ENCODE data around the gene XG. TPM values are rescaled to one million over a fixed set of nuclear protein-coding genes. Genes with fewer than 3 reads are reported as not detected.

XG gene
- total RNA-seq, 1 experiment from 2014 or later, result not detected

- H3K27ac ChIP-seq, result no peak overlapping the region
- TF ChIP-seq, protein P1, sequence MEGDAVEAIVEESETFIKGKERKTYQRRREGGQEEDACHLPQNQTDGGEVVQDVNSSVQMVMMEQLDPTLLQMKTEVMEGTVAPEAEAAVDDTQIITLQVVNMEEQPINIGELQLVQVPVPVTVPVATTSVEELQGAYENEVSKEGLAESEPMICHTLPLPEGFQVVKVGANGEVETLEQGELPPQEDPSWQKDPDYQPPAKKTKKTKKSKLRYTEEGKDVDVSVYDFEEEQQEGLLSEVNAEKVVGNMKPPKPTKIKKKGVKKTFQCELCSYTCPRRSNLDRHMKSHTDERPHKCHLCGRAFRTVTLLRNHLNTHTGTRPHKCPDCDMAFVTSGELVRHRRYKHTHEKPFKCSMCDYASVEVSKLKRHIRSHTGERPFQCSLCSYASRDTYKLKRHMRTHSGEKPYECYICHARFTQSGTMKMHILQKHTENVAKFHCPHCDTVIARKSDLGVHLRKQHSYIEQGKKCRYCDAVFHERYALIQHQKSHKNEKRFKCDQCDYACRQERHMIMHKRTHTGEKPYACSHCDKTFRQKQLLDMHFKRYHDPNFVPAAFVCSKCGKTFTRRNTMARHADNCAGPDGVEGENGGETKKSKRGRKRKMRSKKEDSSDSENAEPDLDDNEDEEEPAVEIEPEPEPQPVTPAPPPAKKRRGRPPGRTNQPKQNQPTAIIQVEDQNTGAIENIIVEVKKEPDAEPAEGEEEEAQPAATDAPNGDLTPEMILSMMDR (conservative IDR thresholded peaks at IDR 0.05), result no peak
- no peak for TF ChIP-seq EZH2 (IDR thresholded peaks at IDR 0.05; ENCODE audit: low read depth)
- no peaks in the 10 kb centered on the region for H4K20me1 ChIP-seq (ENCODE audit: insufficient read depth)
- no peaks in the 10 kb centered on the region for H3K9me3 ChIP-seq (ENCODE audit: insufficient read depth, low read depth)
- no peaks in the 10 kb centered on the region for H3K79me2 ChIP-seq (ENCODE audit: low read depth)
- H3K27me3 ChIP-seq (ENCODE audit: insufficient read depth, low read depth), result no peaks in the 10 kb centered on the region
- DNase-seq, result no peak
- H3K9me2 ChIP-seq (ENCODE audit: insufficient read depth), result no peaks in the 10 kb centered on the region
- peaks cover 5% of the 10 kb centered on the region; the same call in 1 of the 2 replicates for H3K36me3 ChIP-seq (ENCODE audit: low read depth)
- no peak overlapping the region for H3K4me3 ChIP-seq
- no TSS peak for BruUV-seq (replicated peaks)
- ChIA-PET CTCF (no interaction called here), POLR2A (ENCODE audit: unreplicated experiment) (no interaction called here)
- no peak overlapping the region for H3K4me2 ChIP-seq
- intact Hi-C loops (cut with micrococcal nuclease; ENCODE audit: unreplicated experiment), result no loop called here
- no peak overlapping the region for H2AFZ ChIP-seq
- H3F3A ChIP-seq (ENCODE audit: insufficient read depth, low read depth), result no peaks in the 10 kb centered on the region
- no peaks in the 10 kb centered on the region for H3K4me1 ChIP-seq (replicated peaks; ENCODE audit: insufficient read depth)
Observed at GRCh38 chrX:2732076-2732475, 19.8 kb upstream of the XG start.

DNA sequence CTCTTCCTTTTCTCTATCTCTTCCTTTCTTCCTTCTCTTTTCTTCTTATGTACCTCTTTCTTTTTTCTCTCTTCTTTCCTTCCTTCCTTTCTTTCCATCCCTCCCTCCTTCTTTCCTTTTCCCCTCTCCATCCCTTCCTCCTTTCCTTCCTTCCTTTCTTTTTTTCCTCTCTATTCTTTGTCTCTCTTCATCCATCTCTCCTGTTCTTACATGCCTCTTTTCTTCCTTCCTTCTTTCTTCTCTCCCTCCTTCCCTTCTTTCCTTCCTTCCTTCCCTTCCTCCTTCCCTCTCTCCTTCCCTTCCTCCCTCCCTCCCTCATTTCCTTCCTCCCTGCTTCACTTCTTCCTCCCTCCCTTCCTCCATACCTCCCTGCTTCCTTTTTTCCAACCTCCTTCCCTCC lies 19.2 kb upstream of the XG start:
- Histone ChIP-seq H3K4me3 (no peak overlapping the region), H3K36me3 (ENCODE audit: low read depth) (peaks cover 5% of the 10 kb centered on the region; the same call in 1 of the 2 replicates)
- BruUV-seq (replicated peaks), result no TSS peak

GRCh38 chrX:2733286-2733685 lies 18.6 kb upstream of the XG start:
- no peak for TF ChIP-seq EZH2 (IDR thresholded peaks at IDR 0.05; ENCODE audit: low read depth)
- TF ChIP-seq, protein P1 (conservative IDR thresholded peaks at IDR 0.05), result no peak
- no peaks in the 10 kb centered on the region for H3K79me2 ChIP-seq (ENCODE audit: low read depth)
- DNase-seq, result no peak
- no peak overlapping the region for H3K4me2 ChIP-seq
- peaks cover 5% of the 10 kb centered on the region; the same call in 1 of the 2 replicates for H3K36me3 ChIP-seq (ENCODE audit: low read depth)
- no peak overlapping the region for H3K27ac ChIP-seq
- H3K9me3 ChIP-seq (ENCODE audit: insufficient read depth, low read depth), result no peaks in the 10 kb centered on the region
- no peaks in the 10 kb centered on the region for H3F3A ChIP-seq (ENCODE audit: insufficient read depth, low read depth)
- intact Hi-C loops (cut with micrococcal nuclease; ENCODE audit: unreplicated experiment), result no loop called here
- no TSS peak for BruUV-seq (replicated peaks)
- H3K4me1 ChIP-seq (replicated peaks; ENCODE audit: insufficient read depth), result no peaks in the 10 kb centered on the region
- no peaks in the 10 kb centered on the region for H3K9me2 ChIP-seq (ENCODE audit: insufficient read depth)
- ChIA-PET CTCF (no interaction called here), POLR2A (ENCODE audit: unreplicated experiment) (no interaction called here)
- no peaks in the 10 kb centered on the region for H4K20me1 ChIP-seq (ENCODE audit: insufficient read depth)
- H3K4me3 ChIP-seq, result no peak overlapping the region
- H2AFZ ChIP-seq, result no peak overlapping the region
- no peaks in the 10 kb centered on the region for H3K27me3 ChIP-seq (ENCODE audit: insufficient read depth, low read depth)

More for the DNA sequence above, 19.2 kb upstream of the XG start:
- ChIA-PET CTCF (no interaction called here), POLR2A (ENCODE audit: unreplicated experiment) (no interaction called here)
- H4K20me1 ChIP-seq (ENCODE audit: insufficient read depth), result no peaks in the 10 kb centered on the region
- intact Hi-C loops (cut with micrococcal nuclease; ENCODE audit: unreplicated experiment), result no loop called here
- H3K4me2 ChIP-seq, result no peak overlapping the region
- DNase-seq, result no peak
- no peaks in the 10 kb centered on the region for H3K27me3 ChIP-seq (ENCODE audit: insufficient read depth, low read depth)
- H3K9me3 ChIP-seq (ENCODE audit: insufficient read depth, low read depth), result no peaks in the 10 kb centered on the region
- no peaks in the 10 kb centered on the region for H3F3A ChIP-seq (ENCODE audit: insufficient read depth, low read depth)
- no peaks in the 10 kb centered on the region for H3K9me2 ChIP-seq (ENCODE audit: insufficient read depth)
- no peak overlapping the region for H2AFZ ChIP-seq
- no peaks in the 10 kb centered on the region for H3K4me1 ChIP-seq (replicated peaks; ENCODE audit: insufficient read depth)
- H3K27ac ChIP-seq, result no peak overlapping the region
- TF ChIP-seq, protein P1 (conservative IDR thresholded peaks at IDR 0.05), result no peak
- TF ChIP-seq EZH2 (IDR thresholded peaks at IDR 0.05; ENCODE audit: low read depth), result no peak
- no peaks in the 10 kb centered on the region for H3K79me2 ChIP-seq (ENCODE audit: low read depth)

Data from PC-9 (cell line).